ENCODE data around the gene RABGAP1. TPM values are rescaled to one million over a fixed set of nuclear protein-coding genes. Genes with fewer than 3 reads are reported as not detected.

RABGAP1 gene
- total and polyA plus RNA-seq, 3 donors from 2014 or later, result 53.0 to 113 (median 94.0) TPM

DNA sequence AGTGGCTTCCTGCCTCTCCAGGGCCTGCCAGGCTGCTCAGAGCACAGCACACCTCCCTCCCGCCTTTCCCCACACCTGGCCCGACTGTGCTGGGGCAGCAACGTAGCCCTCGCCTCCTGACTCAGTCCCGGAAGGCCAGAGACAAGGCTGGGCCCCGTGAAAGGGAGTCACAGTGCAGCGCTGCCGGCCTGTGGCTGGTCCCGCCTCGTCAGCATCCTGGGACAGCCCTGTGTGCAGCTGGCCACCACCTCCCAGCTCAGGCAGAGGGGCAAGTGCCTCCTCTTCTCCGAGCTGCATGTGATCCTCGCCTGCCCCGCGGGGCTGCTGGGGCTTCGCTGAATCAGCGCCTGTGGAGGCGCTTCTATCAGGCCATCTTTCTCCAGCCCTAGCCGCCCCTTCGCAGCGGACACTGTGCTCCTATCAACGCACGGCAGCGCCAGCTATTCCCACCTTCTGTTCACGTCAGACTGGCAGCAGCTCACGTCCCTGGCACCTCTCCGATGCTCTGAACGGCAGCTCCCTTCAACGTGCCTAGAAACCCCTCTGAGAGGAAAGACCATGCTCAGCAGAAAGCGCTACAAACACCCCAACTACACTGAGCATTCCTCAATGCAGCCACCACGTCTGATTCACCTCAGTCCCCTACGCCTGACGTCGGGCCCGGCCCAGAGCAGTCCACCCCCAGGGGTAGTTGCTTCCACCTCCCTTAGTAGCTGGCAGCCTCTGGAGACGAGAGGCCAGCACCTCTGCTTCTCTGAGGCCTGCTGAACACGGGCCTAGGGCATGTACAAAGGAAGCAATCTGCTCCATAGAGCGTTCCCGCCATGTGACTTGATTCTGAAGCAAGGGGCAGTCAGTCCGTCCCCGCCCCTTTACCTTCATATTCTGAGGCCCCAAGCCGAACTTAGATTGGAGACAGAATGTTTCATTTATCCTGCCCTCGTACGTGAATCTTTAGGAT, 171.5 kb downstream of the RABGAP1 start:
- TF ChIP-seq CTCF (IDR thresholded peaks at IDR 0.05) (no peak), POLR2A (IDR thresholded peaks at IDR 0.05) (no peak)
- Histone ChIP-seq H3K27ac (no peak overlapping the region), H3K9me3 (no peaks in the 10 kb centered on the region), H3K27me3 (no peaks in the 10 kb centered on the region), H3K4me3 (no peak overlapping the region), H3K4me1 (no peaks in the 10 kb centered on the region), H3K36me3 (ENCODE audit: low read depth, missing control alignments) (no peaks in the 10 kb centered on the region)
- 71 to 84% methylated on average over 20 to 43 of the region's 43 CpGs for WGBS, 2 donors
- no peak for DNase-seq
- intact Hi-C loops (cut with DNase I; ENCODE audit: low total_unique reads), result no loop called here

GRCh38 chr9:123113185-123113584, 172.4 kb downstream of the RABGAP1 start:
- no peak overlapping the region for H3K4me3 ChIP-seq
- H3K27ac ChIP-seq, result no peak overlapping the region
- no peaks in the 10 kb centered on the region for H3K27me3 ChIP-seq
- intact Hi-C loops (cut with DNase I; ENCODE audit: low total_unique reads), result no loop called here
- no peaks in the 10 kb centered on the region for H3K36me3 ChIP-seq (ENCODE audit: low read depth, missing control alignments)
- H3K4me1 ChIP-seq, result no peaks in the 10 kb centered on the region
- WGBS, 2 donors, result 84 to 86% methylated on average over 7 of the region's 7 CpGs
- H3K9me3 ChIP-seq, result no peaks in the 10 kb centered on the region
- no peak for DNase-seq
- no peak for TF ChIP-seq POLR2A (IDR thresholded peaks at IDR 0.05)
- no peak for TF ChIP-seq CTCF (IDR thresholded peaks at IDR 0.05)

- TF ChIP-seq CTCF (IDR thresholded peaks at IDR 0.05) (no peak), POLR2A (IDR thresholded peaks at IDR 0.05) (no peak)
- H3K4me1 ChIP-seq, result no peaks in the 10 kb centered on the region
- no peaks in the 10 kb centered on the region for H3K27me3 ChIP-seq
- H3K4me3 ChIP-seq, result no peak overlapping the region
- WGBS, 2 donors, result 93% methylated on average over 16 of the region's 16 CpGs
- no peaks in the 10 kb centered on the region for H3K36me3 ChIP-seq (ENCODE audit: low read depth, missing control alignments)
- no peaks in the 10 kb centered on the region for H3K9me3 ChIP-seq
- no peak overlapping the region for H3K27ac ChIP-seq
- intact Hi-C loops (cut with DNase I; ENCODE audit: low total_unique reads), result no loop called here
- DNase-seq, result no peak
Observed at GRCh38 chr9:123115146-123115913, 174.5 kb downstream of the RABGAP1 start.

DNA sequence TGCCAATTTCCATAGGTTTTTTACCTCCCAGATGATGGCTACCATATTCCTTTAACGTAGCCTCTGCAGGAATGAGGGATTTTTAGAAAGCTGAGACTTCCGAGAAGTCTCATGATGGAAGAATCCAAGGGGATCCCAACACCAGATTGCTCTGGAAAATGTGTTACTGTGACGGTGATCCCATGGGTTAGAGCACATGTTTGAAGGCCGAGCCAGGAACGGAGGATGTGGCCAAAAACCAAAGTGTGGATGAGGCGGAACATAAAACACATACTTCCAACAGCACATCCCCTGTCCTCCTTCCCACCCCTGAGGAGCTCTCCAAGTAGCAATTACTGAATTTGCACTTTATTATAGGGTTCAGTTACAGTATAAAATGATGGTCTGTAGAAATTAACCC, 175.2 kb downstream of the RABGAP1 start:
- no peak for TF ChIP-seq POLR2A (IDR thresholded peaks at IDR 0.05)
- no peak for TF ChIP-seq CTCF (IDR thresholded peaks at IDR 0.05)
- intact Hi-C loops (cut with DNase I; ENCODE audit: low total_unique reads), result no loop called here
- DNase-seq, result no peak
- Histone ChIP-seq H3K9me3 (no peaks in the 10 kb centered on the region), H3K27ac (no peak overlapping the region), H3K36me3 (ENCODE audit: low read depth, missing control alignments) (no peaks in the 10 kb centered on the region), H3K4me1 (no peaks in the 10 kb centered on the region), H3K4me3 (no peak overlapping the region), H3K27me3 (no peaks in the 10 kb centered on the region)
- 80 to 93% methylated on average over 6 of the region's 6 CpGs for WGBS, 2 donors

Data from testis (tissue), 3 donors.